ENCODE data around the gene NFKBIE.

The NFKBIE gene

GRCh38 chr6:44298864-44299263 lies 33.5 kb upstream of the NFKBIE start:
- in situ Hi-C loops (cut with HindIII; ENCODE audit: low pct_ligation_motif_present, low pct_unique_long_range_greater_than_20kb, low sequenced_read_pairs) = no loop called here
- DNase-seq = no peak

- no peak for DNase-seq
- in situ Hi-C loops (cut with HindIII; ENCODE audit: low pct_ligation_motif_present, low pct_unique_long_range_greater_than_20kb, low sequenced_read_pairs) = no loop called here
Observed at GRCh38 chr6:44298055-44298803, 32.9 kb upstream of the NFKBIE start.

GRCh38 chr6:44297063-44298038 lies 32.0 kb upstream of the NFKBIE start:
- in situ Hi-C loops (cut with HindIII; ENCODE audit: low pct_ligation_motif_present, low pct_unique_long_range_greater_than_20kb, low sequenced_read_pairs) = no loop called here

GRCh38 chr6:44294832-44295791 lies 29.8 kb upstream of the NFKBIE start:
- in situ Hi-C loops (cut with HindIII; ENCODE audit: low pct_ligation_motif_present, low pct_unique_long_range_greater_than_20kb, low sequenced_read_pairs) = no loop called here
- DNase-seq = no peak

More at GRCh38 chr6:44297063-44298038, 32.0 kb upstream of the NFKBIE start:
- DNase-seq = peak; percentile 17

GRCh38 chr6:44292661-44293365 lies 27.5 kb upstream of the NFKBIE start:
- no peak for DNase-seq
- in situ Hi-C loops (cut with HindIII; ENCODE audit: low pct_ligation_motif_present, low pct_unique_long_range_greater_than_20kb, low sequenced_read_pairs) = no loop called here

- DNase-seq = no peak
- in situ Hi-C loops (cut with HindIII; ENCODE audit: low pct_ligation_motif_present, low pct_unique_long_range_greater_than_20kb, low sequenced_read_pairs) = no loop called here
Observed at GRCh38 chr6:44291841-44292240, 26.5 kb upstream of the NFKBIE start.

GRCh38 chr6:44289726-44290260 lies 24.4 kb upstream of the NFKBIE start:
- DNase-seq = no peak
- in situ Hi-C loops (cut with HindIII; ENCODE audit: low pct_ligation_motif_present, low pct_unique_long_range_greater_than_20kb, low sequenced_read_pairs) = no loop called here

GRCh38 chr6:44286747-44287146 lies 21.4 kb upstream of the NFKBIE start:
- in situ Hi-C loops (cut with HindIII; ENCODE audit: low pct_ligation_motif_present, low pct_unique_long_range_greater_than_20kb, low sequenced_read_pairs) = no loop called here
- no peak for DNase-seq

- DNase-seq = no peak
- in situ Hi-C loops (cut with HindIII; ENCODE audit: low pct_ligation_motif_present, low pct_unique_long_range_greater_than_20kb, low sequenced_read_pairs) = no loop called here
Observed at GRCh38 chr6:44286285-44286565, 20.9 kb upstream of the NFKBIE start.

GRCh38 chr6:44285552-44286284 lies 20.4 kb upstream of the NFKBIE start:
- in situ Hi-C loops (cut with HindIII; ENCODE audit: low pct_ligation_motif_present, low pct_unique_long_range_greater_than_20kb, low sequenced_read_pairs) = no loop called here
- peak; percentile 40 for DNase-seq

- in situ Hi-C loops (cut with HindIII; ENCODE audit: low pct_ligation_motif_present, low pct_unique_long_range_greater_than_20kb, low sequenced_read_pairs) = no loop called here
- no peak for DNase-seq
Observed at GRCh38 chr6:44284867-44285266, 19.5 kb upstream of the NFKBIE start.

- no peak for DNase-seq
- in situ Hi-C loops (cut with HindIII; ENCODE audit: low pct_ligation_motif_present, low pct_unique_long_range_greater_than_20kb, low sequenced_read_pairs) = no loop called here
Observed at GRCh38 chr6:44284121-44284520, 18.8 kb upstream of the NFKBIE start.

- in situ Hi-C loops (cut with HindIII; ENCODE audit: low pct_ligation_motif_present, low pct_unique_long_range_greater_than_20kb, low sequenced_read_pairs) = no loop called here
- no peak for DNase-seq
Observed at GRCh38 chr6:44278774-44279697, 13.7 kb upstream of the NFKBIE start.

GRCh38 chr6:44278315-44278714 lies 13.0 kb upstream of the NFKBIE start:
- in situ Hi-C loops (cut with HindIII; ENCODE audit: low pct_ligation_motif_present, low pct_unique_long_range_greater_than_20kb, low sequenced_read_pairs) = no loop called here
- DNase-seq = no peak

GRCh38 chr6:44277763-44278162 lies 12.4 kb upstream of the NFKBIE start:
- in situ Hi-C loops (cut with HindIII; ENCODE audit: low pct_ligation_motif_present, low pct_unique_long_range_greater_than_20kb, low sequenced_read_pairs) = no loop called here
- no peak for DNase-seq
